Peyer's patch (tissue), 4 donors: ENCODE measurements around the gene OAS2.

ENCODE experiments used
- CTCF ChIP-seq, 6 experiments: fragments of 450-650 bp in 4 of 6; fragments of 200-600 bp in 2 of 6; sonication (generic) in 1 of 6; IDR thresholded peaks; one replicate each; pipeline ENCODE4 v1.5.1; 2017 to 2019; ENCODE audit warnings: antibody characterized with exemption in 6 of 6, mild to moderate bottlenecking in 3 of 6, moderate library complexity in 1 of 6
- POLR2A ChIP-seq, 2 donors: fragments of 450-650 bp; IDR thresholded peaks; one replicate each; pipeline ENCODE4 v1.5.1; 2017; ENCODE audit warnings: antibody characterized with exemption in 2 of 2, mild to moderate bottlenecking in 2 of 2, moderate library complexity in 2 of 2

GRCh38 chr12:112969547-112970306 is 8.6 kb upstream of the OAS2 start:
- TF ChIP-seq CTCF (IDR thresholded peaks at IDR 0.05) (no peak), POLR2A (IDR thresholded peaks at IDR 0.05) (no peak)
